Stimulated activated CD4-positive, alpha-beta T cell treated with anti-CD3 and anti-CD28 coated beads, Interleukin-12 subunit alpha, Interleukin-12 subunit beta, amount 100 ng/mL, for 4 hours (primary cell): Measurements from ENCODE around the gene VPS13D.
"Not testable (repeated sequence)": the region's sequence is repeated elsewhere in the genome, so short reads cannot be mapped to it uniquely, and the experiment has no call there.

Experiments used
- DNase-seq: peaks from one replicate; pipeline ENCODE4 v3.0.0-alpha.2; 2020

Gene VPS13D

GRCh38 chr1:12380326-12381249, 150.8 kb downstream of the VPS13D start:
- no peak for DNase-seq

DNA sequence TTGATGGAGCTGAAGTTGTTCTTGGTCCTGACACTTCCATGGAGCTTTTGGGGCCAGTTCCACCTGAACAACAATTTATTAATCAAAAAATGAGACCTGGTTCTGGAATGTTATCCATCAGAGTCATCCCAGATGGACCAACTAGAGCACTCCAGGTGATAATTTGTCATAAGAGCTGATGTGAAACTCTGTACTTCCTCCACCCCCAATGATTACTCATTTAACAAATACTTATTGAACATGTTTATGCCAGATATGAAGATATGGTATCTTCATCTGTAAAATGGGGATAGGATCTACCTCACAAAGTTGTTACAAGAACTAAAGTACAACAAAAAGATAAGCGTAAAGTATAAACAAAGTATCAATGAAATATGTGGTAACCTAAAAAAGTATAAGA, 153.2 kb downstream of the VPS13D start:
- no peak for DNase-seq

GRCh38 chr1:12383786-12384185, 154.0 kb downstream of the VPS13D start:
- DNase-seq, result no peak

DNA sequence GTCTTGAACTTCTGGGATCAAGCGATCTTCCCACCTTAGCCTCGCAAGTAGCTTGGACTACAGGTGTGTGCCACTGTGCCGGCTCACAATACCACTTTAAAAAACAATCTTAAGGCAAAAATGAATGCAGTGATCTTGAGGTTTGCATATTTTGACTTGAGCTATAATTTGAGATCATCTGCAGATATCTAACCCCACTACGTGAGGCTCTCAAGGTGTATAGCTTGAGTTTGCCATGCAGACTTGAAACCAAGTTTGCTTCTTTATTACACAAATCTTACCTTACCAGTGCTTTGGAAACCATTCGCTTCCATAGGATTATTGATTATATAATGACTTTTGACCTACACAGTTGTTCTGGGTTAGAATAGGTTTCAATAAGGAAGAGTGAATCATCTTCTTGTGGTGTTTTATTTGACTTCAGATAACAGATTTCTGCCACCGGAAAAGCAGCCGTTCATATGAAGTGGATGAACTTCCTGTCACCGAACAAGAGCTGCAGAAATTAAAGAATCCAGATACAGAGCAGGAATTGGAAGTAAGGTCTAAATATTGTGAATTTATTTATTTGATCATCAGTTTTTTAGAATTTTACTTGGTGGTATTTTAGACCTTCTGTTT, 155.1 kb downstream of the VPS13D start:
- DNase-seq, result no peak

DNA sequence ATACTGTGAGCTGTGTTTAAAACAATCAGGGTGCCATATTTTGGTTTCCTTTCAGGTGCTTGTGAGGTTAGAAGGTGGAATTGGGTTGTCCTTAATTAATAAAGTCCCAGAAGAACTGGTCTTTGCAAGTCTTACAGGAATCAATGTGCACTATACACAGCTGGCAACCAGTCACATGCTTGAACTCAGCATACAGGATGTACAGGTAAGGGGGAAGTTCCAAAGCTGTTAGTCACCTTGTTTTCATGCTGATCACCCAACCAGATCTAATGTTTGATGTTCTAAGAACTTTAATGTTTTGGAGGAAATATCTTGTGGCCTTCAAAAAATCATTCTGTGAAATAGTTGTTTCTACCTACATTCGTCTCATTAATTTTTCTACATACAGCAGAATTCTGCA, 156.3 kb downstream of the VPS13D start:
- DNase-seq, result no peak

- no peak for DNase-seq
Observed at GRCh38 chr1:12387641-12388040, 157.8 kb downstream of the VPS13D start.

DNA sequence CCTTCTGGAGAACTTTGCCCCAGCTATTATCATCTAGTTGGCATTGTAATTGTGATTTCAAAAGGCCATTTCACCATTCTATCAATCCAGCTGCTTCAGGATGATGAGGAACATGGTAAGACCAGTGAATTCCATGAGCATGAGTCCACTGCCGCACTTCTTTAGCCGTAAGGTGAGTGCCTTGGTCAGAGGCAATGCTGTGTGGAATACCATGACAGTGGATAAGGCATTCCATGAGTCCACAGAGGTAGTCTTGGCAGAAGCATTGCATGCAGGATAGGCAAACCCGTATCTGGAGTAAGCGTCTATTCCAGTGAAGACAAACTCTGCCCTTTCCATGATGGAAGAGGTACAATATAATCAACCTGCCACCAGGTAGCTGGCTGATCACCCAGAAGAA, 160.5 kb downstream of the VPS13D start:
- not testable (repeated sequence) for DNase-seq

- no peak for DNase-seq
Observed at GRCh38 chr1:12397462-12398450, 167.9 kb downstream of the VPS13D start.

DNA sequence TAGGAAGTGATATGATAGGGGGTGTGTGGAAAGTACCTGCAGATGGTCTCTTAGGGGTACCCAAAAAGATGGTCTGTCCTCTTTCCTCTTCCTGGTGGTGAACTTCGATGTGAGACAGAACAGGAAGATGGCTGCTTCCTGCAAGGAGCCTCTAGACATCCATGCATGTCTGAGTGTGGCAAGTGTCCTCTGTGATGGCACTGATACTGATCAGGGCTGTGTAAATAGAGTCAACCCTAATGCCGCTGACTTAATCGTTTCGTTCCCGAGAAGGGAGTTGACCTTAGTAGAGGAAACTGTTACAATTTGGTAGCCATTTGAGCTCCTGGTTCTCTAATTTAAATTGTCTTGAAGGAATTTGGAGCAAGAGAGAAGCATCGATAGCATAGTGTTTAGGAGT, 168.6 kb downstream of the VPS13D start:
- no peak for DNase-seq

DNA sequence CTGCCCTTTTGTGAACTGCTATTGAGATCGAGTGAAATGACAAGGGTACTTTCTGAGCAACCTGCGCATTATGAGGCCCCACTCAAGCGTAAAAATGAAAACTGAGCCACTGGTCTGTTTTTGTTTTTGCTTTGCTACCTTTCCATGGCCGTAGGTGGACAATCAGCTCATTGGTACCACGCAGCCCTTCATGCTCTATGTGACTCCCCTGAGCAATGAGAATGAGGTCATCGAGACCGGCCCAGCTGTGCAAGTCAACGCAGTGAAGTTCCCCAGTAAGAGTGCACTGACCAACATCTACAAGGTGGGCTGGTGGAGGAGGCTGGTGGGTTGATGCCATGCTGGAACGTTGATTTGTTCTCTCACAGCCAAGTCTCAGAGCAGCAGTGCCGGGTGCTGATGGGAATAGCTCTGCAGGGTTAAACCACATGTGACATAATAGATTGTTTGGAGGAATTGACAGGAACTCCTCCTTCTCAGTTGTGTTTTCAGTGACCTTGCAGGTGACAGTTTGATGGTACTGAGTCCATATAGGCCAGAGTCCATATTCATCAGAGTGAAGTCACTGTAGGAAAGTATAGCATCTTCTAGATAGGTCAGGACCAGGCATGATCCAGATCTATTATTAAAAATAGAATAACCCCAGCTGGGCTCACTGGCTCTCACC, 170.3 kb downstream of the VPS13D start:
- no peak for DNase-seq

DNA sequence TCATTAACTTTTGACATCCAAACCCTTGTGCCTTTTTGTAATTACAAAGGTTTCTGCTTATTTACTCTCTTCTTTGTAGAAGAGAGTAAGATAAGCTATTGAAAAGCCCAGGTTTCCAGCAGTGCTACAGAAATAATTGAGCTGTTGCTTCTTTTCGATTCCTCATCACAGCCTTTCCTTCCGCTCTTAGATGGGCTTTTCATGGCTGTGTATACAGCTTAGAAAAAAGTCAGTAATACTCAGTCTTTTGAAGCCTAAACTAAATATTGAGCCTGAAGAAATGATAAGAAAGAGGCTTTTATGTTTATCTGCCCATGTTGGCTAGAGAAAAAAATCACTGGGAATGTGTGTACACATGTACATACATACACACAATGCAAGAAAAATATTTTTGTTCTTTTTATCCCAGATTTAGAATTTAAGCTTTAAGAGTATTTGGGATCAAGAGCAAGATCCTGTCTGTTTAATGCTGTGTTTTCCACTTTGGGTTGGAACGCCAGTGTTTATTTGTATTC, 172.4 kb downstream of the VPS13D start:
- no peak for DNase-seq

GRCh38 chr1:12402842-12403241, 173.0 kb downstream of the VPS13D start:
- no peak for DNase-seq

- DNase-seq, result no peak
Observed at GRCh38 chr1:12404918-12405317, 175.1 kb downstream of the VPS13D start.

DNA sequence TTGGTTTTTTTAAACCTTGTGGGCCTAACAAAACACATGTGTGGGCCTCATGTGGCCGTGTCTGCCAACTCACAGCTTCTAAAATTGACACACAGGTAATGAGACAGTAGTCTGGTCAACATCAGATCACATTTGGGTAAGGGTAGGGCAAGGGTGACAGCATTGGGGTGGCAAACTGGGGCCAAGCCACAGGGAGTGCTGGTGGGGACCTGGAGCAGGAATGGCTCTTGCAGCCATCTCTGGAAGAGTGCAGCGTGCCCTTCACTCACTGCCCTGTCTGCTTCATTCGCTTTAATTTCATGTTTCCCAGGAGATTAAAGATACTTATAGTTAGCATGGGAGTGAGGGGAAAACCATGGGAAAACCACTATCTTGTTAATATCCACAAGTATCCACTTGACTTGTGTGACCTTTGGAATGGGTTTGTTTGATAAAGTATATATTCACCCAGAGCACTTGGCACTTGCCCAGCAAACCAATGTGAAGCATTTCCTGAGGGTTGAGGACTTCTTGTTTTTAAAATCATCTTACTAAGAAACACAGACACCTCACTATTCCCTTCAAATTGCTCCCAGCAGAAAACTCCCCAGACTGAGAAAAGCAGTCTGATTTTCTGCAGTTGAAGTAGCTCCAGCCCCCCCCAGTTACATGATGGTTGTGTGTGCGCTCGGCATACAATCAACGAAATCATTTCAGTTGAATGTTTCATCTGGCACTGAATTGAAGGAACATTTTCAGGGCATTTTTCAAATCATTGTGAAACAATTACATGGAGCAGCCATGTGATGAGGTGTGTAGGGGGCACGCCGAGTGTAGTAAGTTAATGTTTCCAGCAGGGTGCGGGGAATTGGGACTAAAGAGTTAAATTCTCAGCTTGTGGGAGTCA, 175.7 kb downstream of the VPS13D start:
- DNase-seq, result no peak

DNA sequence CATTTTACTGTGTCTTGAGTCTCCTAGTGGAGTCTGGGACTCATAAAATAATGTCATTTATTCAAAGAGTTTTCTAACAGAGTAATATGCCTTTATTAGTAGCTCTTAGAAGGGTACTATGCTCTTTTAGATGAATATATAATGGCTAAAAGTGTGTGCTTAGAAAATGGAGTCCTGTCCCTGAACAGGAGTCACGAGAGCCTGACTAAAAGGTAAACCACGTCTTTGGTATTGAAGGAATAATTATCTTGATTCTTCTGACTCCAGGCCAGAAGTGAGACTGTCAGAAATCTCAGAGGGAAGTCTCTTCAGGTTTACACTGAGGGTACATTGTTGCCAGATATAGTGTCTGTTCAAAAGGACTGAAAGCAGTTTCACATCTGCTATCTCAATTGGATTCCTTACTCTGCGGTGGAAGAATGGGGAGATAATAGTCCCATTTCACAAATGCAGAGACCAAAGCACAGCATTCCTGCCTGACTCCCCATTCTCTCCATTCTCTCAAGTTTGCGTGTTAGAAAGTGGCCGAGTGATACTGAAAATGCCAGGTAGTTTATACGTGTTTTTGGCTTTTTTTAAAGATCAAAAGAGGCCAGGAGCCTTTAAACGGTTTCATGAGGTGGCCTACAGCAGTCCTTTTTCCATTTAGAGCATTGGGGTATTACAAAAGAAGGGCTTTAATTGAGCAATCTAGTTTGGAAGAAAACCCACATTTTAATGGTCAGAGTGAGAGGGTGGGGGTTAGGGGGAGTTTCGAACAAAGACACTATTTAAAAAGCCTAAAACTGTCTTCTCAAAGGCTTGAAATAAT, 176.6 kb downstream of the VPS13D start:
- DNase-seq, result no peak

DNA sequence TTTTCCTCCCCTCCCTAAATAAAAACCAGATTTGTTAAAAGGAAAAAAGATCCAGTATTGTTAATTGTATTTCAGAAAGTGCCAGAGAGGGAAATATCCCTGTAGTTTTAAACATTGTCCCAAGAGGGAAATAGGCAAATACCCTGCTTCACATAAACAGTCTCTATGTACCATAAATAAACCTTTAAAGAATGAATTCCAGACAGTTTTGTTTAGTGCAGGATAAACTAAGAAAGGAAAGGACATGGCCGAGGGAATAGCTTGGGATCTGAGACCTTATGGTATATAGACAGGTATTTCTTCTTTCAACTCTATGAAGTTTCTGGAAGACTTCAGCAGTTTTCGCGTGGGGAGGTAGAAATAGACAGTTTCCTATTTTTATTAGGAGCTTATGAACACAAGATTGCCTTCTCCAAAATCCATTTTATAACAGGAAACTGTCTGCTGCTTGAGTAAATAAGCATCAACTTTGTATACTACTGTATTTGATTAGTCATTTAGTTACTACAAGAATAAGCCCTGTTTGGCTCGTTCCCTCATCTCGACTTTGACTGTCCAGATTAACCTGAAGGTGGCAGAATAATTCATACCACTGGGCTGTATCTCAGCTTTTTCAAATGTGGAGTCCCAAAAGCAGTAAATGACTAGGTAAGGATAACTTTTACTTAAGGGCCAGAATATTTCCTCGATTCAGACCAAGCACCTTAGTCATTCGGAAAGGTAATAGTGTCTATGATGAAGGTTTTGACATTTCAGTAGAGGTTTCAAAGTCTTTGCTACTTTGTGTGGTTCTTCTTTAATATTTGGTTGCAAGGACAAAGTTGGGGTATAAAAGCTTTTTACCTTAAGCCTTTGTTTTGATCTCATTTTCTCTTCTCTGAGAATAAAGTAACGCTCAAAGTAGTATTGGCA, 177.5 kb downstream of the VPS13D start:
- DNase-seq, result no peak

GRCh38 chr1:12407962-12408454, 178.2 kb downstream of the VPS13D start:
- DNase-seq, result no peak

DNA sequence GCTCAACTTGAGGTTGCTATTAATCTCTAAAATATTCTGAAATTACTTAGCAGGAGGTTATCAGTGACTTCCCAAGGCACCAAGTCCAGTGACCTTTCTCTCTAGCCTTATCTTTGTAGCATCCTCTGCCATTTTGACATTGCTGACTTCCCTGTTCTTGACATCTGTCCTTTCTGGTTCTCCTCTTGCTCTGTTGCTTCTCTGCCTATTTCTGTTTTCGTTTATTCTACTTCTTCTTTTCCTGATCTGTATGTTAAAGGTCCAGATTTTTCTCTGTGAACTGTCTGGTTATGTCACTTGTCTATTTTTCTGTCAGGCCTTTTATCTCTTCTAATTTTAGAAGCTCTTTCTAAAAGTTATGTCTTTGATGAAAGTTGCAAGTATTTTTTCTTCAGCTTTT, 178.8 kb downstream of the VPS13D start:
- DNase-seq, result no peak

DNA sequence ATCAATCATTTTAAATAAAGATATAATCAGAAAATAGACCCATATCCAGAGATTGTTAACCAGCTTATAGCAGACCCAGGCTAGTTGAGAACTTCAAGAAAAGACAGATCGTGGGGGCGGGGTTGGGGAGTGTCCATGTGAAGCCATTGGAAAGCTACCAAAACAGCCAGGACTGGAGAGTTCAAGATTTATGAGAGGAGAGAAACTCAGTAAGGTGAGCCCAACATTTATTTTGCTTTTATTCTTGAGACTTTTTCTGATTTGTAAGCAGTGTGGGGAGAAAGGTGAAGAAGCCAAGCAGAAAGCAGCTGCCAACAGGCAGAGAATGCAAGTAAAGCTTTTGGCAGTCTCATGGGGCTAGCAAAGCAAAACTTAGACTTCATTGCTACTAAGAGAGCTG, 179.9 kb downstream of the VPS13D start:
- no peak for DNase-seq
